Activated CD4-positive, alpha-beta T cell treated with anti-CD3 and anti-CD28 coated beads, Interleukin-2, Interleukin-4, amounts not matched to agents 100 ng/mL and 50 ng/mL, durations not matched to agents 16 hours and 8 hours (primary cell): Measurements from ENCODE around the gene FBXO42.
"Not testable (repeated sequence)": the region's sequence is repeated elsewhere in the genome, so short reads cannot be mapped to it uniquely, and the experiment has no call there.

Experiments
- DNase-seq: peaks from one replicate; pipeline ENCODE4 v3.0.0-alpha.2; 2020; ENCODE audit warnings: low spot score

Gene FBXO42

GRCh38 chr1:16218014-16218673, 134.1 kb downstream of the FBXO42 start:
- no peak for DNase-seq

GRCh38 chr1:16217061-16217785, 135.1 kb downstream of the FBXO42 start:
- DNase-seq = peak; percentile 95

GRCh38 chr1:16215882-16216753, 136.2 kb downstream of the FBXO42 start:
- peak; percentile 60 for DNase-seq

GRCh38 chr1:16215240-16215639, 137.0 kb downstream of the FBXO42 start:
- DNase-seq = not testable (repeated sequence)

- not testable (repeated sequence) for DNase-seq
Measured at GRCh38 chr1:16213544-16213943, 138.7 kb downstream of the FBXO42 start.

GRCh38 chr1:16213013-16213412, 139.3 kb downstream of the FBXO42 start:
- DNase-seq = no peak

- no peak for DNase-seq
Measured at GRCh38 chr1:16212251-16212961, 139.9 kb downstream of the FBXO42 start, which contains the start of gene ARHGEF19. TSS of gene ARHGEF19 (minus strand) at chr1:16212652. CDS start at chr1:16209054, 3,598 bp downstream.

- no peak for DNase-seq
Measured at GRCh38 chr1:16211824-16212223, 140.5 kb downstream of the FBXO42 start.

- no peak for DNase-seq
Measured at GRCh38 chr1:16210581-16210980, 141.7 kb downstream of the FBXO42 start.

- no peak for DNase-seq
Measured at GRCh38 chr1:16209847-16210407, 142.4 kb downstream of the FBXO42 start.

- DNase-seq = no peak
Measured at GRCh38 chr1:16209132-16209846, 143.0 kb downstream of the FBXO42 start.

GRCh38 chr1:16208270-16208987, 143.9 kb downstream of the FBXO42 start:
- no peak for DNase-seq

GRCh38 chr1:16207318-16208269, 144.7 kb downstream of the FBXO42 start:
- no peak for DNase-seq

GRCh38 chr1:16206547-16207317, 145.5 kb downstream of the FBXO42 start:
- DNase-seq = peak; percentile 95

GRCh38 chr1:16205891-16206546, 146.3 kb downstream of the FBXO42 start:
- DNase-seq = no peak

- no peak for DNase-seq
Measured at GRCh38 chr1:16205334-16205671, 147.0 kb downstream of the FBXO42 start.

GRCh38 chr1:16204634-16205333, 147.5 kb downstream of the FBXO42 start:
- DNase-seq = peak; percentile 17
